SK-N-SH treated with all-trans-retinoic acid at 6 μM for 48 hours (cell line): ENCODE data around the gene MINK1.

Experiments used
- ATAC-seq: fragments of 200-7000 bp; cut with Tn5 transposase; 3 replicates; pipeline ENCODE4 v1.9.1; 2020; ENCODE audit warnings: mild to moderate bottlenecking, moderate library complexity
- ARNTL ChIP-seq: fragments of 450-650 bp; formaldehyde crosslinking; IDR thresholded peaks from 2 replicates; pipeline ENCODE4 v1.5.0; 2020; ENCODE audit warnings: low read depth, mild to moderate bottlenecking, moderate library complexity, borderline replicate concordance
- BACH2 ChIP-seq: fragments of 250-450 bp; sonication (Bioruptor Pico); IDR thresholded peaks from 2 replicates; pipeline ENCODE4 v1.9.0; 2021; ENCODE audit warnings: mild to moderate bottlenecking, borderline replicate concordance
- CREB5 ChIP-seq: fragments of 250-450 bp; sonication (Bioruptor Pico); IDR thresholded peaks from 2 replicates; pipeline ENCODE4 v1.5.1; 2020; ENCODE audit warnings: low read depth, mild to moderate bottlenecking, moderate library complexity
- CSDC2 ChIP-seq: fragments of 250-450 bp; sonication (Bioruptor Pico); IDR thresholded peaks from 2 replicates; pipeline ENCODE4 v1.5.0; 2020; ENCODE audit warnings: mild to moderate bottlenecking, moderate library complexity
- CSRNP3 ChIP-seq: fragments of 250-450 bp; sonication (Bioruptor Pico); IDR thresholded peaks from 2 replicates; pipeline ENCODE4 v1.5.1; 2021; ENCODE audit warnings: mild to moderate bottlenecking, moderate library complexity
- ESRRG ChIP-seq: fragments of 250-450 bp; sonication (Bioruptor Pico); IDR thresholded peaks from 2 replicates; pipeline ENCODE4 v1.6.1; 2021; ENCODE audit warnings: mild to moderate bottlenecking
- GLIS3 ChIP-seq: fragments of 250-450 bp; sonication (Bioruptor Pico); IDR thresholded peaks from 2 replicates; pipeline ENCODE4 v1.5.0; 2020; ENCODE audit warnings: mild to moderate bottlenecking, moderate library complexity
- OSR1 ChIP-seq: fragments of 250-450 bp; sonication (Bioruptor Pico); IDR thresholded peaks from 2 replicates; pipeline ENCODE4 v1.8.0; 2022; ENCODE audit warnings: moderate library complexity, mild to moderate bottlenecking, inconsistent platforms
- PATZ1 ChIP-seq: fragments of 250-450 bp; sonication (Bioruptor Pico); IDR thresholded peaks from 2 replicates; pipeline ENCODE4 v1.8.0; 2020; ENCODE audit warnings: mild to moderate bottlenecking, moderate library complexity, borderline replicate concordance
- PPARA ChIP-seq: fragments of 250-450 bp; sonication (Bioruptor Pico); IDR thresholded peaks from 2 replicates; pipeline ENCODE4 v1.5.0; 2020; ENCODE audit warnings: mild to moderate bottlenecking, borderline replicate concordance
- RARB ChIP-seq: fragments of 250-450 bp; sonication (Bioruptor Pico); IDR thresholded peaks from 2 replicates; pipeline ENCODE4 v1.8.0; 2021; ENCODE audit warnings: mild to moderate bottlenecking, moderate library complexity
- SNAI2 ChIP-seq: fragments of 250-450 bp; sonication (Bioruptor Pico); IDR thresholded peaks from 2 replicates; pipeline ENCODE4 v1.5.0; 2020; ENCODE audit warnings: mild to moderate bottlenecking, moderate library complexity
- TCF4 ChIP-seq: fragments of 250-450 bp; sonication (Bioruptor Pico); IDR thresholded peaks from 2 replicates; pipeline ENCODE4 v1.8.0; 2021; ENCODE audit warnings: mild to moderate bottlenecking, moderate library complexity, borderline replicate concordance
- TOX ChIP-seq: fragments of 250-450 bp; sonication (Bioruptor Pico); IDR thresholded peaks from 2 replicates; pipeline ENCODE4 v1.8.0; 2021; ENCODE audit warnings: mild to moderate bottlenecking, moderate library complexity, borderline replicate concordance
- TSHZ2 ChIP-seq: fragments of 250-450 bp; sonication (Bioruptor Pico); IDR thresholded peaks from 2 replicates; pipeline ENCODE4 v1.5.0; 2020; ENCODE audit warnings: mild to moderate bottlenecking, moderate library complexity
- ZC3H10 ChIP-seq: fragments of 250-450 bp; sonication (Bioruptor Pico); IDR thresholded peaks from 2 replicates; pipeline ENCODE4 v1.5.1; 2021; ENCODE audit warnings: mild to moderate bottlenecking, moderate library complexity
- ZFP30 ChIP-seq: fragments of 450-650 bp; formaldehyde crosslinking; IDR thresholded peaks from 2 replicates; pipeline ENCODE4 v1.5.0; 2022; ENCODE audit warnings: mild to moderate bottlenecking, moderate library complexity
- ZNF565 ChIP-seq: fragments of 450-650 bp; formaldehyde crosslinking; conservative IDR thresholded peaks from 2 replicates; pipeline ENCODE4 v1.5.0; 2020; ENCODE audit warnings: low read depth, mild to moderate bottlenecking, moderate library complexity
- ZNF70 ChIP-seq: fragments of 450-650 bp; formaldehyde crosslinking; IDR thresholded peaks from 2 replicates; pipeline ENCODE4 v1.5.0; 2020; ENCODE audit warnings: mild to moderate bottlenecking, moderate library complexity
- ZNF8 ChIP-seq: fragments of 450-650 bp; formaldehyde crosslinking; IDR thresholded peaks from 2 replicates; pipeline ENCODE4 v1.5.0; 2020; ENCODE audit warnings: mild to moderate bottlenecking, moderate library complexity

The MINK1 gene

DNA sequence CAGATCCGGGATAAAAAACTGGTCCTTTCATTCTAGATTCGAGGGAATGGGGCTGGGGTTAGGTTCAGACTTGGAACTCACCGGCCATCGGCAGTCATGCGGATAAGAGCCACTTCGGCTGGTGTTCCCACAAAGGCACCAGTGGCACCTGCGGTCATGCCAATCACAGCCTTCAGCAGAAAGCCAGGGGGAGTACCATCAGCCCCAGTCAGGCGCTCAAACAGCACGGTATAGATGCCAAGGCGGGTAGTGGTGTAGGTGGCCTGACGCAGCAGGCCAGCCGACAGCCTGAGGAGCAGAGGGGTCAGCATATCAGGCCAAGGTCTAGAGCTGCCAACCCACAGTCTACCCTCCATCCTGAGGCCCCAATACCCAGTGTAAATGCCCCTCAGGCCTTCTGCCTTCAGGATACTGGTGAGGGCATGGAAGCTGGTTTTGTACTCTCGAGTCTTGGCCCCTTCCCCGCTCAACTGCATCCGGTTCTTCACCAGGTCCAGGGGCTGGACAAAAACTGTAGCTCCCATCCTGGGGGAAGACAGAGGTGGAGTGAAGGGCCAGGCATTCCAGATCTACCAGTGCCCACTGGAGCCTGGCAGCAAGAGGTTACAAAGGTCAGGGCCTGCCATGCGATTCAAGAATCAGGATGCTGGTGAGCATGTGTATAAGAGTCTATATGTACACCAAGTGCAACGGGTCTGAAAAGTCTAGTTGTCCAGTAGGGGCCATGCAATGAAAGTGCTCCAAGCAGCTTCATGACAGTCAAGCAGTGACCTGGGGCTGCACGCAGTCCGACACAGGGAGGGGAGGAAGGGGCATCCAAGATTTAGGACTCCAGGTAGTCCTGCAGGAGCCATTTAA lies 105.8 kb downstream of the MINK1 start:
- ATAC-seq = no peak

GRCh38 chr17:4939546-4939795 lies 106.3 kb downstream of the MINK1 start:
- TF ChIP-seq CSDC2 (CRISPR knock-in tag) = no peak
- no peak for TF ChIP-seq ESRRG (CRISPR knock-in tag)
- no peak for TF ChIP-seq ZC3H10 (CRISPR knock-in tag)
- TF ChIP-seq ZNF70 (CRISPR knock-in tag) = no peak
- TF ChIP-seq OSR1 (CRISPR knock-in tag) = no peak
- no peak for TF ChIP-seq PPARA (CRISPR knock-in tag)
- no peak for TF ChIP-seq TSHZ2 (CRISPR knock-in tag)
- TF ChIP-seq ARNTL (CRISPR knock-in tag) = no peak
- TF ChIP-seq ZFP30 (CRISPR knock-in tag) = no peak
- TF ChIP-seq CREB5 (CRISPR knock-in tag) = no peak
- TF ChIP-seq BACH2 (CRISPR knock-in tag) = no peak
- TF ChIP-seq PATZ1 (CRISPR knock-in tag) = no peak
- no peak for TF ChIP-seq TOX (CRISPR knock-in tag)
- no peak for TF ChIP-seq RARB (CRISPR knock-in tag)
- no peak for TF ChIP-seq CSRNP3 (CRISPR knock-in tag)
- no peak for TF ChIP-seq TCF4 (CRISPR knock-in tag)
- no peak for ATAC-seq

More for the DNA sequence above, 105.8 kb downstream of the MINK1 start:
- TF ChIP-seq ZNF565 (CRISPR knock-in tag) = no peak

GRCh38 chr17:4939796-4940554 lies 106.8 kb downstream of the MINK1 start, which contains the start of the genes RNF167 and SLC25A11:
Gene RNF167 (plus strand): TSS chr17:4940268. CDS start chr17:4940910, 642 bp downstream.
Gene SLC25A11 (minus strand): TSS chr17:4940046. CDS start chr17:4939910, 136 bp downstream.
- TF ChIP-seq TCF4 (CRISPR knock-in tag) (no peak), ARNTL (CRISPR knock-in tag) (no peak), SNAI2 (CRISPR knock-in tag) (peak; percentile 94; the same call in 1 of the 2 replicates), ZNF565 (CRISPR knock-in tag) (peak; percentile 80; the same call in 1 of the 2 replicates), ZNF70 (CRISPR knock-in tag) (peak; percentile 12; the same call in 1 of the 2 replicates), RARB (CRISPR knock-in tag) (no peak), TSHZ2 (CRISPR knock-in tag) (peak; percentile 83), ZNF8 (CRISPR knock-in tag) (no peak), BACH2 (CRISPR knock-in tag) (no peak), GLIS3 (CRISPR knock-in tag) (no peak), TOX (CRISPR knock-in tag) (no peak), ZFP30 (CRISPR knock-in tag) (no peak)
- peak; percentile 87 for ATAC-seq
